Measurements from ENCODE around the gene C19orf73. TPM values are rescaled to one million over a fixed set of nuclear protein-coding genes. Genes with fewer than 3 reads are reported as not detected.

Gene C19orf73
- total RNA-seq, 1 donor from 2014 or later: 1.4 TPM

DNA sequence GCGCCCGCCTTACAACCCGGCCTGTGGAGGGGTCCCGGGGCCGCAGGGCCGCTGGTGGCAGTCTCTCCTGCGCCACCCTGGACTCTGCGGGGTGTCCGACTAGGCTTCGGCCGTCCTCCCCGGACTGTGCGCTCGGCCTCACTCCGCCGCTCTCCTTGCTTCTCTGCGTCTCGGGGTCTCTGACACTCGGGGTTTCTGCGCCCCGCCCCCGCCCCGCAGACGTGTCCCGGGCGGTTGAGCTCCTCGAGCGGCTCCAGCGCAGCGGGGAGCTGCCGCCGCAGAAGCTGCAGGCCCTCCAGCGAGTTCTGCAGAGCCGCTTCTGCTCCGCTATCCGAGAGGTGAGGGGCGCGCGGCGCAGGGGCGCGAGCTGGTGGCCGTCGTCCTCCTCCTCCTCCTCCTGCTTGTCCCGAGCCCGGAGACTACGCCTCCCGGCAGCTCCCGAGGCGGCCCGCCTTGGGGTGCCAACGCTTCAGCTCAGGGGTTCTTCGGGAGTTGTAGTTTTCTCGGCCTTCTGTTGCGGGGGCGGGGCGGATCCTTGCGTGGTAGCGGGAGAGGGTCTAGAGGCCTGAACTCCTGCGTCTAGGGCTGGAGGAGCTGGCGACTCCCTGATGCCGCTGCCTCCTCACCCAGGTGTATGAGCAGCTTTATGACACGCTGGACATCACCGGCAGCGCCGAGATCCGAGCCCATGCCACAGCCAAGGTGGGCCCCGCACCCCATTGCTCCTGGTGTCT lies 4.1 kb downstream of the C19orf73 start:
- H3K36me3 ChIP-seq: no peaks in the 10 kb centered on the region
- intact Hi-C loops (cut with DNase I): no loop called here
- H3K27me3 ChIP-seq (ENCODE audit: low read depth): peaks cover 2% of the 10 kb centered on the region
- H3K9me3 ChIP-seq: no peaks in the 10 kb centered on the region
- peak overlapping the region; percentile 79 for H3K27ac ChIP-seq
- H3K4me1 ChIP-seq: peaks cover 42% of the 10 kb centered on the region
- peak overlapping the region; percentile 87 for H3K4me3 ChIP-seq
- DNase-seq: peak; percentile 77
- TF ChIP-seq, protein P1, sequence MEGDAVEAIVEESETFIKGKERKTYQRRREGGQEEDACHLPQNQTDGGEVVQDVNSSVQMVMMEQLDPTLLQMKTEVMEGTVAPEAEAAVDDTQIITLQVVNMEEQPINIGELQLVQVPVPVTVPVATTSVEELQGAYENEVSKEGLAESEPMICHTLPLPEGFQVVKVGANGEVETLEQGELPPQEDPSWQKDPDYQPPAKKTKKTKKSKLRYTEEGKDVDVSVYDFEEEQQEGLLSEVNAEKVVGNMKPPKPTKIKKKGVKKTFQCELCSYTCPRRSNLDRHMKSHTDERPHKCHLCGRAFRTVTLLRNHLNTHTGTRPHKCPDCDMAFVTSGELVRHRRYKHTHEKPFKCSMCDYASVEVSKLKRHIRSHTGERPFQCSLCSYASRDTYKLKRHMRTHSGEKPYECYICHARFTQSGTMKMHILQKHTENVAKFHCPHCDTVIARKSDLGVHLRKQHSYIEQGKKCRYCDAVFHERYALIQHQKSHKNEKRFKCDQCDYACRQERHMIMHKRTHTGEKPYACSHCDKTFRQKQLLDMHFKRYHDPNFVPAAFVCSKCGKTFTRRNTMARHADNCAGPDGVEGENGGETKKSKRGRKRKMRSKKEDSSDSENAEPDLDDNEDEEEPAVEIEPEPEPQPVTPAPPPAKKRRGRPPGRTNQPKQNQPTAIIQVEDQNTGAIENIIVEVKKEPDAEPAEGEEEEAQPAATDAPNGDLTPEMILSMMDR (IDR thresholded peaks at IDR 0.05): no peak
- ATAC-seq: peak in 1 of 2 donors; percentile 22

DNA sequence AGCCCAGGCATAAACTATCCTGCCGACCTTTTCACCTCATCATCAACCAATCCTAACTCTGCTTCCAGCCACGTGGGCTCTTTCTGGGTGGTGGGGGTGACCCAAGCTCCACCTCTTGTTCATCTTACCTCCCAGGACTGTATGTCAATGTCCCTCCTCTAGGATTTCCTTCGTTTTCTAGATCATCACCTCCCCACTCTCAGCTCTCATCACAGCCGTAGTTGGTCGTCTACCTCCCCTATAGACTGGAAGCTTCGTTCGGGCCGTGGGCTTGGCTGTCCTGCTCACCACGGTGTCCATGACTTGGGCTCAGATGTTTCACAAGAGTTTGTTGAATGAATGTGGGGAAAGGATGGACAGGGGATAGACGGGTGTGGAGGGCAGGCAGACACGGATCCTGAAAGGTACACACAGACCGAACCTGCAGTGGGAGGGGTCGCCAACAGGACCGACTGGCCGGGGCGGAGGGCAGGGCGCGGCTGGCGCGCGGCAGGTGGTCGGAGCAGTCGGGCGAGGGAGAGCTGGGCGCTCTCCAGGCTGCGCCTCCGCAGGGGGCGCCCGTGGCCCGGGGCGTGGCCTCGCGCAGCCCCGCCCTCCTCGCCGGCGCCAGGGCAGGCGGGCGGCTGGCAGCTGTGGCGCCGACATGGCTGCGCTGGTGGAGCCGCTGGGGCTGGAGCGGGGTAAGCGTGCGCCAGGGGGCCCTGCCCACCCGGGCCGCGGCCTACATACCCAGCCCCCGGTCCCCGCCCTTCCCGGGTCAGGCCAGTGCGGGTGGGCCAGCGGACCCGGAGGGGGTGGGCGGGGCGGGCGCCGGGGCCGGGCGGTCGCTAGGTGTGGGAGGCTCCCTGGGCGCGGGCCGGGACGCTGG lies 4.9 kb downstream of the C19orf73 start, which contains the start of gene LIN7B:
Gene LIN7B (plus strand): TSS at position 609 of the 868 bp plus-strand sequence. CDS start 35 bp downstream, at position 644.
- Histone ChIP-seq H3K4me1 (peaks cover 36% of the 10 kb centered on the region), H3K27ac (peak within 1 kb of the TSS; percentile 79), H3K9me3 (no peaks in the 10 kb centered on the region), H3K36me3 (peaks cover 5% of the 10 kb centered on the region), H3K4me3 (peak within 1 kb of the TSS; percentile 87), H3K27me3 (ENCODE audit: low read depth) (no peaks in the 10 kb centered on the region)
- peak; percentile 78 to 79 for ATAC-seq
- intact Hi-C loops (cut with DNase I): no loop called here
- peak; percentile 71 for DNase-seq
- TF ChIP-seq, protein P1 (IDR thresholded peaks at IDR 0.05): peak; percentile 46

DNA sequence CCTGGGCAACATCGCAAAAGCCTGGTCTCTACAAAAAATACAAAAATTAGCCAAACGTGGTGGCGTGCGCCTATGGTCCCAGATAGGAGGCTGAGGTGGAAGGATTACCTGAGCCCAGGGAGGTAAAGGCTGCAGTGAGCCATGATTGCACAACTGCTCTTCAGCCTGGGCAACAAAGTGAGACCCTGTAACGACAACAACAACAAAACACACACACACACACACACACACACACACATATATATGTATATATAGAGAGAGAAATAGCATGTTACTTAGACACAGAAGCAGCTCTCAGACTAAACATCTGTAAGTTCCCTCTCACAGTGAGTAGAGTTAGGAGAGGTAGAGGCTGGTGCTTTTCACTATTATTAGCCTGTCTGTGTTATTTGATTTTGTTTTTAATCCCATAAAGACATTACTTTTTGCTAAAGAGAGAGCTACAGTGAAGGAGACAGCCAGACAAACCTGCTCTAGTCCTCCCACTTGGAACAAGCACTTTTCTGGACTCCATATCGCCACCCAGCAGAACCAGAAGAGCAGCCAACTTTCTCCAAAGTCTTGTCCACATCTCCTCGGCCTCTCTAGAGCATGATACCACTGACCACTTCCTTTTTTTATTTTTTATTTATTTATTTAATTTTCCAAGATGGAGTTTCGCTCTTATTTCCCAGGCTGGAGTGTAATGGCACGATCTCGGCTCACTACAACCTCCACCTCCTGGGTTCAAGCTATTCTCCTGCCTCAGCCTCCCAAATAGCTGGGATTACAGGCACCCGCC lies 7.5 kb downstream of the C19orf73 start:
- H3K27ac ChIP-seq: no peak overlapping the region
- DNase-seq (no peak), ATAC-seq (no peak)
- intact Hi-C loops (cut with DNase I): no loop called here
- H3K36me3 ChIP-seq: peaks cover 31% of the 10 kb centered on the region
- no peaks in the 10 kb centered on the region for H3K9me3 ChIP-seq
- TF ChIP-seq, protein P1 (IDR thresholded peaks at IDR 0.05): no peak
- peaks cover 21% of the 10 kb centered on the region for H3K4me1 ChIP-seq
- no peaks in the 10 kb centered on the region for H3K27me3 ChIP-seq (ENCODE audit: low read depth)
- no peak overlapping the region for H3K4me3 ChIP-seq

DNA sequence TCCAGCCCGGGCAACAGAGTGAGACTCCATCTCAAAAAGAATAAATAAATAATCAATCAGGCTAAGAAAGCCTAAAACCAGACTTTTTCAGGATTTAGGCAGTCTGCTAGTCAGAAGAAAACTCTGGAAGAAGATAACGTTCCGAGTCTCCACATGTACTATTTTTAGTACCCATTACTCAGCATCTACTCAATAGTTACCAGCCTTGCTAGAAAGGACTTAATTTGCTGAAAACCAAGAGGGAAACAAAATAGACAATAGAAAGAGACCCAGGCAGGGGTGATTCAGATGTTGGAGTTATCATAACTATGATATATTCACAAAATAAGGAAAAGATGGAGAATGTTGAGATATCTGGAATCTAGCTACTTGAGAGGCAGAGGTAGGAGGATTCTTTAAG lies 8.4 kb downstream of the C19orf73 start:
- Histone ChIP-seq H3K36me3 (peaks cover 39% of the 10 kb centered on the region), H3K9me3 (no peaks in the 10 kb centered on the region), H3K27me3 (ENCODE audit: low read depth) (no peaks in the 10 kb centered on the region), H3K4me1 (peaks cover 21% of the 10 kb centered on the region), H3K27ac (no peak overlapping the region), H3K4me3 (no peak overlapping the region)
- intact Hi-C loops (cut with DNase I): no loop called here
- TF ChIP-seq, protein P1 (IDR thresholded peaks at IDR 0.05): no peak
- ATAC-seq: no peak
- DNase-seq: no peak
